Stimulated activated CD4-positive, alpha-beta T cell treated with anti-CD3 and anti-CD28 coated beads, Interleukin-4, amount 100 ng/mL, for 1 hour (primary cell): ENCODE data around the gene NOTCH1.

Experiments
- DNase-seq: peaks from one replicate; pipeline ENCODE4 v3.0.0-alpha.2; 2020

Gene NOTCH1

GRCh38 chr9:136514022-136514714 is 31.7 kb downstream of the NOTCH1 start:
- no peak for DNase-seq

GRCh38 chr9:136513191-136513590 is 32.7 kb downstream of the NOTCH1 start:
- no peak for DNase-seq

- DNase-seq: peak; percentile 42
Measured at GRCh38 chr9:136512651-136513071, 33.2 kb downstream of the NOTCH1 start.

- DNase-seq: no peak
Measured at GRCh38 chr9:136511670-136512592, 33.9 kb downstream of the NOTCH1 start.

GRCh38 chr9:136511144-136511669 is 34.6 kb downstream of the NOTCH1 start:
- DNase-seq: no peak

GRCh38 chr9:136510561-136510960 is 35.3 kb downstream of the NOTCH1 start:
- DNase-seq: no peak

- DNase-seq: no peak
Measured at GRCh38 chr9:136509549-136509948, 36.3 kb downstream of the NOTCH1 start.

GRCh38 chr9:136508729-136509500 is 36.9 kb downstream of the NOTCH1 start:
- no peak for DNase-seq

- DNase-seq: no peak
Measured at GRCh38 chr9:136507992-136508375, 37.9 kb downstream of the NOTCH1 start.

- no peak for DNase-seq
Measured at GRCh38 chr9:136507221-136507991, 38.4 kb downstream of the NOTCH1 start.

GRCh38 chr9:136506425-136506824 is 39.4 kb downstream of the NOTCH1 start:
- no peak for DNase-seq

- no peak for DNase-seq
Measured at GRCh38 chr9:136505406-136506403, 40.1 kb downstream of the NOTCH1 start.

GRCh38 chr9:136504512-136505348 is 41.1 kb downstream of the NOTCH1 start:
- no peak for DNase-seq

GRCh38 chr9:136502940-136503550 is 42.8 kb downstream of the NOTCH1 start:
- DNase-seq: no peak

- no peak for DNase-seq
Measured at GRCh38 chr9:136502196-136502595, 43.7 kb downstream of the NOTCH1 start.

GRCh38 chr9:136501686-136502085 is 44.2 kb downstream of the NOTCH1 start:
- no peak for DNase-seq

- DNase-seq: no peak
Measured at GRCh38 chr9:136499935-136500910, 45.6 kb downstream of the NOTCH1 start.
